ENCODE measurements around the gene RAB40B. TPM values are rescaled to one million over a fixed set of nuclear protein-coding genes. Genes with fewer than 3 reads are reported as not detected.

RAB40B gene
- total RNA-seq, 2 donors from 2014 or later: 18.2 to 39.9 TPM

DNA sequence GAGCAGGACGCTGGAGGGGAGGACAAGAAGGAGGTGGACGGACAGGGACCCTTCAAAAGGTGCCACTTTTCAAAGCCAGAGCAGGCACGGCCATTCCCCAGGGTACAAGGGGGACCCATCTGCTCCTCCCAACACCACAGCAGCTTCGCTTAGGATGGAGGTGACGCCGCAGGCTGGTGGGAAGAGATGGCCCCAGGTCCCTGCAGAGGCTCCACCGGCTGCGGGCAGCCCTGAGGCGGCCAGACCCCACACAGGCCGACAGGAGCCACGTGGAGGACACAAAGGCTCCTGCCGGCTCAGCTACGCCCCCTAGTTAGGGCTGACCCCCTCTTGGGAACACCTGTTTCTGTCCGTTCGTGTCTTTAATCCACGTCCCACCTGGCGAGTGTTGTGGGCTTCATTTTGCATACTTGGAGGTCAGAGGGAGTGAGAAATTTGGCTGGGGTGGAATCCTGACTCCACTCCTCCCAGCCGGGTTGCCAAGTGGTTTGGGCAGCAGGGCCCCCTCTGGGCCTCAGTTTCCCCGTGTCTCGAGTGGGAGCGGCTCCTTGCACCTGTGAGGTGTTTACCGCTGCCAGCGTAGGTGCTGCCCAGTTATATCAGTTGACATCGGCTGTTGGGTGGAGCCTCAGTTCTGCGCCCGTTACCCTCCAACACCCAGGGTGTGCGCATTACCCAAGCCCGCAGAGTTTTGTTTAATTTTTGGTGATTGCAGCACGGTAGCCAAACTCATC is 12.2 kb upstream of the RAB40B start:
- H3K27ac ChIP-seq: no peak overlapping the region
- no peaks in the 10 kb centered on the region for H3K27me3 ChIP-seq
- no peak for TF ChIP-seq POLR2A (IDR thresholded peaks at IDR 0.05)
- TF ChIP-seq, protein P1, sequence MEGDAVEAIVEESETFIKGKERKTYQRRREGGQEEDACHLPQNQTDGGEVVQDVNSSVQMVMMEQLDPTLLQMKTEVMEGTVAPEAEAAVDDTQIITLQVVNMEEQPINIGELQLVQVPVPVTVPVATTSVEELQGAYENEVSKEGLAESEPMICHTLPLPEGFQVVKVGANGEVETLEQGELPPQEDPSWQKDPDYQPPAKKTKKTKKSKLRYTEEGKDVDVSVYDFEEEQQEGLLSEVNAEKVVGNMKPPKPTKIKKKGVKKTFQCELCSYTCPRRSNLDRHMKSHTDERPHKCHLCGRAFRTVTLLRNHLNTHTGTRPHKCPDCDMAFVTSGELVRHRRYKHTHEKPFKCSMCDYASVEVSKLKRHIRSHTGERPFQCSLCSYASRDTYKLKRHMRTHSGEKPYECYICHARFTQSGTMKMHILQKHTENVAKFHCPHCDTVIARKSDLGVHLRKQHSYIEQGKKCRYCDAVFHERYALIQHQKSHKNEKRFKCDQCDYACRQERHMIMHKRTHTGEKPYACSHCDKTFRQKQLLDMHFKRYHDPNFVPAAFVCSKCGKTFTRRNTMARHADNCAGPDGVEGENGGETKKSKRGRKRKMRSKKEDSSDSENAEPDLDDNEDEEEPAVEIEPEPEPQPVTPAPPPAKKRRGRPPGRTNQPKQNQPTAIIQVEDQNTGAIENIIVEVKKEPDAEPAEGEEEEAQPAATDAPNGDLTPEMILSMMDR (IDR thresholded peaks at IDR 0.05): no peak
- DNase-seq: no peak
- H3K4me1 ChIP-seq: peaks cover 3% of the 10 kb centered on the region
- no peak for ATAC-seq
- 59 to 79% methylated on average over 18 to 29 of the region's 29 CpGs for WGBS, 2 donors
- no peak overlapping the region for H3K4me3 ChIP-seq
- H3K36me3 ChIP-seq (replicated peaks in 1 of 2; ENCODE audit: insufficient read depth in 1 of 2, low read depth in 2 of 2): no peaks in the 10 kb centered on the region
- intact Hi-C loops (cut with DNase I): no loop called here
- H3K9me3 ChIP-seq: no peaks in the 10 kb centered on the region

- TF ChIP-seq, protein P1 (IDR thresholded peaks at IDR 0.05): no peak
- no peak for TF ChIP-seq POLR2A (IDR thresholded peaks at IDR 0.05)
- Histone ChIP-seq H3K27ac (no peak overlapping the region), H3K36me3 (replicated peaks in 1 of 2; ENCODE audit: insufficient read depth in 1 of 2, low read depth in 2 of 2) (no peaks in the 10 kb centered on the region), H3K4me1 (no peaks in the 10 kb centered on the region), H3K9me3 (no peaks in the 10 kb centered on the region), H3K4me3 (no peak overlapping the region), H3K27me3 (no peaks in the 10 kb centered on the region)
- ATAC-seq: no peak
- DNase-seq: no peak
- 78 to 79% methylated on average over 12 to 24 of the region's 25 CpGs for WGBS, 2 donors
- intact Hi-C loops (cut with DNase I): no loop called here
Measured at GRCh38 chr17:82709676-82710498, 11.4 kb upstream of the RAB40B start.

DNA sequence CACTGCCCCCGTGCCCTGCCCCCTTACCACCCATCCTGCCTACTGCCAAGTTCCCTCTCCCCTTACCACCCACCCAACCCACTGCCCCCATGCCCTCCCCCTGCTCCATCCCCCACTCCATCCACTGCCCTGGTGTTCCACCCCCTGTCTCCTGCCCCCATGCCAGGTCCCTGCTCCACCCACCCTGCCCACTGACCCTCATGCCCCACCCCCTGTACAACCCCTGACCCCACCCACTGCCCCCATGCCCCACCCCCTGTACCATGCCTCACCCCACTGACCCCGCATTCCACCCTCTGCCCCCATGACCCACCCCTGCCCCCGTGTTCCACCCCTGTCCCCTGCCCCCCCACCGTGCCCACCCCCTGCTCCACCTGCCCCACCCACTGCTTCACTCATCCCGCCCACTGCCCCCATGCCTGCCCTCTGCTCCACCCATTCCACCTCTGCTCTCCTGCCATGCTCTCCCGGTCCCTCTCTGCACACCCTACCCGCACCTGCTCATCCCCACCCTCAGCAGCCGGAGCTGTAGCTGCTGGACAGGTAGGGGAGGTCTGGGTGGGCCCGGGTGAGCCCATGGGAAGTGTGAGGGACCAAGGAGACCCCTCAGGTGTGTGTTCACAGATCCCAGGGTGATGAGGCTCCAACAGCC is 10.7 kb upstream of the RAB40B start:
- H3K27ac ChIP-seq: no peak overlapping the region
- no peaks in the 10 kb centered on the region for H3K36me3 ChIP-seq (replicated peaks in 1 of 2; ENCODE audit: insufficient read depth in 1 of 2, low read depth in 2 of 2)
- no peak for TF ChIP-seq POLR2A (IDR thresholded peaks at IDR 0.05)
- TF ChIP-seq, protein P1 (IDR thresholded peaks at IDR 0.05): no peak
- H3K4me1 ChIP-seq: no peaks in the 10 kb centered on the region
- no peak for ATAC-seq
- H3K4me3 ChIP-seq: no peak overlapping the region
- intact Hi-C loops (cut with DNase I): no loop called here
- H3K9me3 ChIP-seq: no peaks in the 10 kb centered on the region
- WGBS, 2 donors: 59 to 68% methylated on average over 4 of the region's 9 CpGs
- no peaks in the 10 kb centered on the region for H3K27me3 ChIP-seq
- DNase-seq: no peak

GRCh38 chr17:82705756-82706155 is 7.3 kb upstream of the RAB40B start:
- WGBS, 2 donors: 86 to 87% methylated on average over 7 to 17 of the region's 18 CpGs
- intact Hi-C loops (cut with DNase I): no loop called here
- Histone ChIP-seq H3K4me3 (no peak overlapping the region), H3K36me3 (replicated peaks in 1 of 2; ENCODE audit: insufficient read depth in 1 of 2, low read depth in 2 of 2) (no peaks in the 10 kb centered on the region), H3K9me3 (no peaks in the 10 kb centered on the region), H3K27me3 (no peaks in the 10 kb centered on the region), H3K27ac (no peak overlapping the region), H3K4me1 (no peaks in the 10 kb centered on the region)
- TF ChIP-seq, protein P1 (IDR thresholded peaks at IDR 0.05): no peak
- DNase-seq (no peak), ATAC-seq (no peak)
